Breast epithelium (tissue), 3 donors: Measurements from ENCODE around the gene WDR91.

Source experiments
- POLR2AphosphoS5 ChIP-seq, 3 donors: sonication (generic); formaldehyde crosslinking; IDR thresholded peaks; one replicate each; pipeline ENCODE4 v1.6.1; 2017; ENCODE audit warnings: antibody characterized with exemption in 3 of 3
- TF ChIP-seq, protein P1 (sequence below), 3 donors: fragments of 450-650 bp; IDR thresholded peaks; one replicate each; pipeline ENCODE4 v1.5.1; 2016 to 2017; ENCODE audit warnings: antibody characterized with exemption in 3 of 3, mild to moderate bottlenecking in 3 of 3, moderate library complexity in 3 of 3

- TF ChIP-seq POLR2AphosphoS5 (IDR thresholded peaks at IDR 0.05), result no peak
- TF ChIP-seq, protein P1, sequence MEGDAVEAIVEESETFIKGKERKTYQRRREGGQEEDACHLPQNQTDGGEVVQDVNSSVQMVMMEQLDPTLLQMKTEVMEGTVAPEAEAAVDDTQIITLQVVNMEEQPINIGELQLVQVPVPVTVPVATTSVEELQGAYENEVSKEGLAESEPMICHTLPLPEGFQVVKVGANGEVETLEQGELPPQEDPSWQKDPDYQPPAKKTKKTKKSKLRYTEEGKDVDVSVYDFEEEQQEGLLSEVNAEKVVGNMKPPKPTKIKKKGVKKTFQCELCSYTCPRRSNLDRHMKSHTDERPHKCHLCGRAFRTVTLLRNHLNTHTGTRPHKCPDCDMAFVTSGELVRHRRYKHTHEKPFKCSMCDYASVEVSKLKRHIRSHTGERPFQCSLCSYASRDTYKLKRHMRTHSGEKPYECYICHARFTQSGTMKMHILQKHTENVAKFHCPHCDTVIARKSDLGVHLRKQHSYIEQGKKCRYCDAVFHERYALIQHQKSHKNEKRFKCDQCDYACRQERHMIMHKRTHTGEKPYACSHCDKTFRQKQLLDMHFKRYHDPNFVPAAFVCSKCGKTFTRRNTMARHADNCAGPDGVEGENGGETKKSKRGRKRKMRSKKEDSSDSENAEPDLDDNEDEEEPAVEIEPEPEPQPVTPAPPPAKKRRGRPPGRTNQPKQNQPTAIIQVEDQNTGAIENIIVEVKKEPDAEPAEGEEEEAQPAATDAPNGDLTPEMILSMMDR (IDR thresholded peaks at IDR 0.05), result no peak
These were observed 41.4 kb downstream of the WDR91 start for GRCh38 chr7:135169964-135170273.
